GM19468 (cell line): Measurements from ENCODE around the gene PIH1D1.

Experiments used
- ATAC-seq: cut with Tn5 transposase; IDR thresholded peaks from one replicate; pipeline ENCODE4 v1.9.1; 2021; ENCODE audit warnings: mild to moderate bottlenecking, moderate library complexity, moderate number of reproducible peaks; ENCODE audit not compliant: unreplicated experiment; ENCODE audit errors: extremely low read depth

PIH1D1 gene

GRCh38 chr19:49422407-49423070 is 29.1 kb downstream of the PIH1D1 start:
- ATAC-seq: no peak

GRCh38 chr19:49421878-49422202 is 29.8 kb downstream of the PIH1D1 start:
- no peak for ATAC-seq

- no peak for ATAC-seq
These were observed 30.4 kb downstream of the PIH1D1 start for GRCh38 chr19:49421039-49421877.

- ATAC-seq: no peak
These were observed 31.4 kb downstream of the PIH1D1 start for GRCh38 chr19:49420227-49420626.

GRCh38 chr19:49419173-49419572 is 32.4 kb downstream of the PIH1D1 start:
- ATAC-seq: no peak

GRCh38 chr19:49418511-49418910 is 33.1 kb downstream of the PIH1D1 start:
- no peak for ATAC-seq

GRCh38 chr19:49417088-49417487 is 34.5 kb downstream of the PIH1D1 start:
- no peak for ATAC-seq

GRCh38 chr19:49415810-49416200 is 35.8 kb downstream of the PIH1D1 start:
- ATAC-seq: no peak

GRCh38 chr19:49415102-49415809 is 36.4 kb downstream of the PIH1D1 start:
- no peak for ATAC-seq

GRCh38 chr19:49414256-49414655 is 37.4 kb downstream of the PIH1D1 start:
- ATAC-seq: no peak

- no peak for ATAC-seq
These were observed 38.3 kb downstream of the PIH1D1 start for GRCh38 chr19:49413348-49413747.

- ATAC-seq: no peak
These were observed 39.8 kb downstream of the PIH1D1 start for GRCh38 chr19:49411681-49412326.

- no peak for ATAC-seq
These were observed 42.1 kb downstream of the PIH1D1 start for GRCh38 chr19:49409441-49410029.

- ATAC-seq: no peak
These were observed 42.7 kb downstream of the PIH1D1 start for GRCh38 chr19:49408816-49409440.

GRCh38 chr19:49407482-49408015 is 44.1 kb downstream of the PIH1D1 start:
- no peak for ATAC-seq

- ATAC-seq: no peak
These were observed 44.5 kb downstream of the PIH1D1 start for GRCh38 chr19:49407079-49407478.

- no peak for ATAC-seq
These were observed 48.0 kb downstream of the PIH1D1 start for GRCh38 chr19:49403404-49404187.

GRCh38 chr19:49400029-49400428 is 51.6 kb downstream of the PIH1D1 start:
- ATAC-seq: no peak

GRCh38 chr19:49398931-49399330 is 52.7 kb downstream of the PIH1D1 start:
- ATAC-seq: no peak
